AG04450 (cell line): ENCODE results near the gene ZNF48. TPM values are rescaled to one million over a fixed set of nuclear protein-coding genes. Genes with fewer than 3 reads are reported as not detected.

Experiments used
- CTCF ChIA-PET: fragments of 300-600, 350-600 bp; formaldehyde crosslinking; extraction: SDS; loops from one replicate; lab custom pipeline; 2022; ENCODE audit warnings: antibody characterized with exemption, inconsistent platforms; lab: Charles Lee
- POLR2A ChIA-PET: fragments of 350-600 bp; formaldehyde crosslinking; extraction: SDS; loops from one replicate; lab custom pipeline; 2021; ENCODE audit warnings: antibody characterized with exemption, inconsistent platforms; lab: Yijun Ruan, JAX
- DNase-seq: peaks from one replicate; pipeline ENCODE4 v3.0.0-alpha.2; 2011; ENCODE audit warnings: low read depth, low spot score
- H3K27ac ChIP-seq: one replicate; pipeline ENCODE4 v1.5.1; 2012; ENCODE audit warnings: low read depth, low read length, control low read depth
- H3K27me3 ChIP-seq: one replicate; pipeline ENCODE4 v1.6.0; 2012; ENCODE audit warnings: low read length; ENCODE audit not compliant: control insufficient read depth, insufficient read depth
- H3K4me3 ChIP-seq: 2 replicates; pipeline ENCODE4 v1.5.1; 2011; ENCODE audit warnings: mild to moderate bottlenecking, low read depth, low read length, control low read depth
- H3K9me3 ChIP-seq: 2 replicates; pipeline ENCODE4 v1.5.1; 2012; ENCODE audit warnings: low read length; ENCODE audit not compliant: control insufficient read depth, insufficient read depth
- CTCF ChIP-seq: IDR thresholded peaks from 2 replicates; pipeline ENCODE4 v1.5.1; 2011; ENCODE audit warnings: low read depth, low read length, control low read depth, inconsistent platforms
- polyA plus RNA-seq: library from polyadenylated mRNA; depleted of rRNA; stranded (reverse); fragments of >200 nt; gene quantifications from 2 replicates; pipeline ENCODE4 v1.2.3, GENCODE V29; 2011

Gene ZNF48
- polyA plus RNA-seq, 1 experiment = 4.3 TPM

DNA sequence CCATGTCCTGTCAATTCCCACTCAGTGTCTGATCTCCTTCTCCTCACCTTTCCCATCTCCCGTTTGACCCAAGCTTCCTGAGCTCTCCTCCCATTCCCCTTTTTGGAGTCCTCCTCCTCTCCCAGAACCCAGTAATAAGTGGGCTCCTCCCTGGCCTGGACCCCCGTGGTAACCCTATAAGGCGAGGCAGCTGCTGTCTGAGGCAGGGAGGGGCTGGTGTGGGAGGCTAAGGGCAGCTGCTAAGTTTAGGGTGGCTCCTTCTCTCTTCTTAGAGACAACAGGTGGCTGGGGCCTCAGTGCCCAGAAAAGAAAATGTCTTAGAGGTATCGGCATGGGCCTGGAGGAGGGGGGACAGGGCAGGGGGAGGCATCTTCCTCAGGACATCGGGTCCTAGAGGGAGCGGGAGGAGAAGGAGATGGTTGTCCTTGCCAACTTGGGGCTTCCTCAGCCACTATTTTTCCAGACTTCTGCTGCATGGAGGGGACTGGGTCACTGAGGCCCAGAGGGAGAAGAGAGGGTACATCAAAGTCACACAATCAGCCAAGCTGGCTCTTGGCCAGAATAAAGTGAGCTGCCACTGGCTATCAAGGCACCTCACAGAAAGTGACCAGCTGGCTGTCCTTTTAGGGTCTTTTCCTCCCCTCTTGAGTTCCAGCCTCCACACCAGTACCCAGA lies 23.0 kb upstream of the ZNF48 start:
- CTCF ChIA-PET = interaction anchor here (1.5 kb wide), 1 partner anchor 37 kb away, joined by 9 read pairs; no protein-coding TSS in a partner anchor
- no peaks in the 10 kb centered on the region; the same call in 1 of the 2 replicates for H3K9me3 ChIP-seq
- no peak for TF ChIP-seq CTCF
- POLR2A ChIA-PET = no interaction called here
- no peak overlapping the region for H3K27ac ChIP-seq
- H3K4me3 ChIP-seq = no peak overlapping the region
- H3K27me3 ChIP-seq = no peaks in the 10 kb centered on the region
- no peak for DNase-seq

GRCh38 chr16:30372725-30373124 lies 22.5 kb upstream of the ZNF48 start:
- ChIA-PET POLR2A (no interaction called here), CTCF (no interaction called here)
- no peak overlapping the region for H3K4me3 ChIP-seq
- no peaks in the 10 kb centered on the region for H3K27me3 ChIP-seq
- H3K27ac ChIP-seq = no peak overlapping the region
- H3K9me3 ChIP-seq = no peaks in the 10 kb centered on the region; the same call in 1 of the 2 replicates
- DNase-seq = no peak
- TF ChIP-seq CTCF = no peak

DNA sequence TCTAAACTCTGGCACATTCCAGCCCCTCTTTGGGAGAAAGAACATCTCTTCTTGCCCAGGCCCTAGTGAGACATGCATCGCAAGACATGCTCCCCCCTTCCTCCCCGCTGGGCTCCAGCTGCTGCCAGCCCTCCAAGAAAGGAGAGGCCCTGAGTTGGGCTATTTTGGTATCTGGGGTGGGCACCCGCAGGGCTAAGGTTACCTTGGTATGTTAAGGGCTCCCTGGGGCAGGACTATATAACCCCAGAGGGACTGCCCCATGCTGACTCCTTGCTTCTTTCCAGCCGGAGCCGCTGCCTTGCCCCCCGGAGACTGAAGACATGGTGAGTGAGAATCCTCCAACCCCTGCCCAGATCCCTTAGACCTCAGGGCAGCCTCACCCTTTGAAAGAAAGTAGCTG lies 20.7 kb upstream of the ZNF48 start, which contains the start of gene MYL11:
MYL11 (plus strand) TSS at position 265 of the 400 bp plus-strand sequence; CDS start at position 321, 56 bp downstream.
- DNase-seq = no peak
- Histone ChIP-seq H3K27ac (no peak within 1 kb of the TSS), H3K4me3 (no peak within 1 kb of the TSS), H3K27me3 (no peaks in the 10 kb centered on the region), H3K9me3 (no peaks in the 10 kb centered on the region; the same call in 1 of the 2 replicates)
- ChIA-PET CTCF (no interaction called here), POLR2A (no interaction called here)
- no peak for TF ChIP-seq CTCF

GRCh38 chr16:30375864-30376263 lies 19.4 kb upstream of the ZNF48 start:
- no peak for TF ChIP-seq CTCF
- POLR2A ChIA-PET = no interaction called here
- DNase-seq = no peak
- Histone ChIP-seq H3K27me3 (no peaks in the 10 kb centered on the region), H3K9me3 (no peaks in the 10 kb centered on the region; the same call in 1 of the 2 replicates), H3K4me3 (no peak overlapping the region), H3K27ac (no peak overlapping the region)
- CTCF ChIA-PET = no interaction called here

DNA sequence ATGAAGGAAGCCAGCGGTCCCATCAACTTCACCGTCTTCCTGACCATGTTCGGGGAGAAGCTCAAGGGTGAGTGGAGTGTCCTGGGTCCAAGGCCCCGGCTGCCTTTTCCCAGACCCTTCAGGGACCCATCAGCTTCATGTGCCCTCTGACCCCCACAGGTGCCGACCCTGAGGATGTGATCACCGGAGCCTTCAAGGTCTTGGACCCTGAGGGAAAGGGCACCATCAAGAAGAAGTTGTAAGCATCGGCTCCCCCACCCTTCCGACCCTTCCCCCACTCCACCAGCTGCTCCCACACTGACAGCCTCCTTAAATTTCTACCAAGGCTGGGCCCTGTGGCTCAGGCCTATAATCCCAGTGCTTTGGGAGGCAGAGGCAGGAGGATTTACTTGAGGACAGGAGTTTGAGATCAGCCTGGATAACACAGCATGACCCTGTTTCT lies 18.7 kb upstream of the ZNF48 start:
- ChIA-PET POLR2A (no interaction called here), CTCF (no interaction called here)
- TF ChIP-seq CTCF = no peak

More for the DNA sequence above, 18.7 kb upstream of the ZNF48 start:
- no peaks in the 10 kb centered on the region for H3K27me3 ChIP-seq
- H3K27ac ChIP-seq = no peak overlapping the region
- H3K4me3 ChIP-seq = no peak overlapping the region
- DNase-seq = no peak
- no peaks in the 10 kb centered on the region; the same call in 1 of the 2 replicates for H3K9me3 ChIP-seq
